Measurements from ENCODE around the gene R3HDM2. TPM values are rescaled to one million over a fixed set of nuclear protein-coding genes. Genes with fewer than 3 reads are reported as not detected.

R3HDM2 gene
- total RNA-seq, 4 donors from 2014 or later: 26.3 to 56.9 (median 33.3) TPM

- no peaks in the 10 kb centered on the region for H3K9me3 ChIP-seq
- peaks cover 32% of the 10 kb centered on the region for H3K27me3 ChIP-seq
- peaks cover 19 to 48% (median 31%) of the 10 kb centered on the region in 4 donors for H3K4me1 ChIP-seq
- peaks cover 0 to 16% (median 0%) of the 10 kb centered on the region in 4 donors for H3K36me3 ChIP-seq
- no peak for DNase-seq
- intact Hi-C loops (cut with DNase I; ENCODE audit: low total_unique reads): no loop called here
- H3K4me3 ChIP-seq: peak overlapping the region in 3 of 4 donors; percentile 51 to 75 (median 58)
- in situ Hi-C loops (cut with MboI; ENCODE audit: low pct_ligation_motif_present in 1 of 4, low pct_unique_long_range_greater_than_20kb in 1 of 4, low sequenced_read_pairs in 3 of 4): no loop called here
- TF ChIP-seq POLR2AphosphoS5 (IDR thresholded peaks at IDR 0.05) (no peak), CTCF (IDR thresholded peaks at IDR 0.05) (peak; percentile 10 to 55 (median 30))
- 12% methylated on average over 9 of the region's 9 CpGs; no CpG with 5 or more reads in 1 of the 2 donors for WGBS, 2 donors (ENCODE audit: low coverage in 1 of 2)
- peak overlapping the region in 3 of 4 donors; percentile 74 to 84 (median 76) for H3K27ac ChIP-seq
Measured at GRCh38 chr12:57229046-57229633, 201.7 kb downstream of the R3HDM2 start.

DNA sequence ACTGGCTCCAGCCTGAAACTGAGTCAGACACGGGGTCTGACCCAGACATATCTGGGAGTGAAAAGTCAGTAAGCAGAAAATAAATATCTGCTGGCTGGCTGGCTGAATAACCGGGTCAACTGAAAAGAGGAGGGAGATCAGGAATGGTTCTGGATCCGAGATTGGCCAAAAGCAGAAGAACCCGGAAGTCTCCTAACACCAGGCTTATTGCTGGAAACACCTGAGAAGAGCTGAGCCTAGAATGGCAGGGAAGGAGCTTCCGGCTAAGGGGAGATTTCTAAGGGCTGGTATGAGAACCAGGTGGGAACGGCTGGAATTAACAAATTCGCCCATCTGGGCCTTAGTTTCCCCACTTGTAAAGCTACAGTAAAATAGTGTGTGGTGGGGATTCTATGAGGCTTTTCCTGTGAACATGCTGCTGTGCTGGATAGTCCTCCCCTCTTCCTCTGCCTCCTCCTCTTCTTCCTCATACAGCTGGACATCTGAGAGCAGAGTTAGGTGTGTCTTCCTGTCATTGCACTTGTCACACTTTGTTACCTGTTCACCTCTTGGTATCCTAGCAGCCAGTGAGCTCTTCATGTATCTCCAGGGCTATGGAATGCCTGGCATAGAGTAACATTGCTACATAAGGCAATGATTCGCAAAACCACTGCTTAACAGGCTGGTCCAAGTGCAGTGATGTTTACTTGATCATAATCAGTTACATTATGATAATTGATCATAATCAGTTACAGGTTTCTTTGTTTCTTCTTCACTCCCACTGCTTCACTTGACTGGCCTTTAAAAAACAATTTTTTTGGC, 203.3 kb downstream of the R3HDM2 start:
- WGBS, 2 donors (ENCODE audit: low coverage in 1 of 2): 44 to 47% methylated on average over 3 to 7 of the region's 8 CpGs
- DNase-seq: no peak
- Histone ChIP-seq H3K4me1 (peaks cover 19 to 48% (median 31%) of the 10 kb centered on the region in 4 donors), H3K27me3 (peaks cover 48% of the 10 kb centered on the region), H3K9me3 (no peaks in the 10 kb centered on the region), H3K36me3 (peaks cover 0 to under 1% (median 0%) of the 10 kb centered on the region in 4 donors), H3K4me3 (no peak overlapping the region), H3K27ac (no peak overlapping the region)
- intact Hi-C loops (cut with DNase I; ENCODE audit: low total_unique reads): no loop called here
- TF ChIP-seq CTCF (IDR thresholded peaks at IDR 0.05) (no peak), POLR2A (IDR thresholded peaks at IDR 0.05) (no peak), EP300 (IDR thresholded peaks at IDR 0.05; ENCODE audit: low read depth) (no peak), POLR2AphosphoS5 (IDR thresholded peaks at IDR 0.05) (no peak)
- in situ Hi-C loops (cut with MboI; ENCODE audit: low pct_ligation_motif_present in 1 of 4, low pct_unique_long_range_greater_than_20kb in 1 of 4, low sequenced_read_pairs in 3 of 4): no loop called here

GRCh38 chr12:57226588-57227314, 204.1 kb downstream of the R3HDM2 start:
- in situ Hi-C loops (cut with MboI; ENCODE audit: low pct_ligation_motif_present in 1 of 4, low pct_unique_long_range_greater_than_20kb in 1 of 4, low sequenced_read_pairs in 3 of 4) (no loop called here), intact Hi-C loops (cut with DNase I; ENCODE audit: low total_unique reads) (no loop called here)
- peaks cover 19 to 48% (median 31%) of the 10 kb centered on the region in 4 donors for H3K4me1 ChIP-seq
- H3K4me3 ChIP-seq: no peak overlapping the region
- no peaks in the 10 kb centered on the region for H3K36me3 ChIP-seq
- DNase-seq: no peak
- TF ChIP-seq CTCF (IDR thresholded peaks at IDR 0.05) (no peak), EP300 (IDR thresholded peaks at IDR 0.05; ENCODE audit: low read depth) (no peak)
- H3K27me3 ChIP-seq: peaks cover 56% of the 10 kb centered on the region
- 20 to 21% methylated on average over 12 to 33 of the region's 35 CpGs for WGBS, 2 donors (ENCODE audit: low coverage in 1 of 2)
- no peaks in the 10 kb centered on the region for H3K9me3 ChIP-seq
- no peak overlapping the region for H3K27ac ChIP-seq

GRCh38 chr12:57225680-57226210, 205.1 kb downstream of the R3HDM2 start:
- in situ Hi-C loops (cut with MboI; ENCODE audit: low pct_ligation_motif_present in 1 of 4, low pct_unique_long_range_greater_than_20kb in 1 of 4, low sequenced_read_pairs in 3 of 4): no loop called here
- H3K4me1 ChIP-seq: peaks cover 19 to 45% (median 30%) of the 10 kb centered on the region in 4 donors
- no peak overlapping the region for H3K27ac ChIP-seq
- WGBS, 2 donors (ENCODE audit: low coverage in 1 of 2): 38 to 48% methylated on average over 10 to 18 of the region's 18 CpGs
- no peak for DNase-seq
- H3K4me3 ChIP-seq: no peak overlapping the region
- H3K9me3 ChIP-seq: no peaks in the 10 kb centered on the region
- intact Hi-C loops (cut with DNase I; ENCODE audit: low total_unique reads): no loop called here
- peaks cover 66% of the 10 kb centered on the region for H3K27me3 ChIP-seq
- no peaks in the 10 kb centered on the region for H3K36me3 ChIP-seq
- TF ChIP-seq CTCF (IDR thresholded peaks at IDR 0.05) (no peak), POLR2AphosphoS5 (IDR thresholded peaks at IDR 0.05) (no peak), POLR2A (IDR thresholded peaks at IDR 0.05) (no peak), EP300 (IDR thresholded peaks at IDR 0.05; ENCODE audit: low read depth) (no peak)

Data from transverse colon (tissue), 4 donors.